BLaER1 treated with 17β-estradiol and CSF1 and Interleukin-3, amounts not matched to agents 10 nM and 100 nM (cell line): ENCODE measurements around the gene GID8.

ENCODE experiments used
- H3K27ac ChIP-seq, 11 experiments: shearing (Covaris generic); formaldehyde crosslinking; 2 replicates each; pipeline ENCODE4 v1.8.1; 2022
- H3K27me3 ChIP-seq, 11 experiments: shearing (Covaris generic); formaldehyde crosslinking; 2 replicates each; pipeline ENCODE4 v1.8.1; 2022
- H3K36me3 ChIP-seq, 11 experiments: shearing (Covaris generic); formaldehyde crosslinking; 2 replicates each; pipeline ENCODE4 v1.8.1; 2022
- H3K4me1 ChIP-seq, 10 experiments: shearing (Covaris generic); formaldehyde crosslinking; 2 replicates each; pipeline ENCODE4 v1.8.1; 2022
- H3K4me2 ChIP-seq, 11 experiments: shearing (Covaris generic); formaldehyde crosslinking; 2 replicates each; pipeline ENCODE4 v1.8.1; 2022
- H3K4me3 ChIP-seq, 10 experiments: shearing (Covaris generic); formaldehyde crosslinking; 2 replicates each; pipeline ENCODE4 v1.8.1; 2022
- H3K9ac ChIP-seq, 11 experiments: shearing (Covaris generic); formaldehyde crosslinking; 2 replicates each; pipeline ENCODE4 v1.8.1; 2022
- H3K9me3 ChIP-seq, 11 experiments: shearing (Covaris generic); formaldehyde crosslinking; replicated peaks in 1 of 11; 2 replicates each; pipeline ENCODE4 v1.8.1; 2022
- H4K20me1 ChIP-seq, 11 experiments: shearing (Covaris generic); formaldehyde crosslinking; 2 replicates each; pipeline ENCODE4 v1.8.1; 2022
- Cebpa-rat ChIP-seq, 11 experiments: shearing (Covaris generic); IDR thresholded peaks; 2 replicates each; pipeline ENCODE4 v1.8.1; 2022

The GID8 gene

DNA sequence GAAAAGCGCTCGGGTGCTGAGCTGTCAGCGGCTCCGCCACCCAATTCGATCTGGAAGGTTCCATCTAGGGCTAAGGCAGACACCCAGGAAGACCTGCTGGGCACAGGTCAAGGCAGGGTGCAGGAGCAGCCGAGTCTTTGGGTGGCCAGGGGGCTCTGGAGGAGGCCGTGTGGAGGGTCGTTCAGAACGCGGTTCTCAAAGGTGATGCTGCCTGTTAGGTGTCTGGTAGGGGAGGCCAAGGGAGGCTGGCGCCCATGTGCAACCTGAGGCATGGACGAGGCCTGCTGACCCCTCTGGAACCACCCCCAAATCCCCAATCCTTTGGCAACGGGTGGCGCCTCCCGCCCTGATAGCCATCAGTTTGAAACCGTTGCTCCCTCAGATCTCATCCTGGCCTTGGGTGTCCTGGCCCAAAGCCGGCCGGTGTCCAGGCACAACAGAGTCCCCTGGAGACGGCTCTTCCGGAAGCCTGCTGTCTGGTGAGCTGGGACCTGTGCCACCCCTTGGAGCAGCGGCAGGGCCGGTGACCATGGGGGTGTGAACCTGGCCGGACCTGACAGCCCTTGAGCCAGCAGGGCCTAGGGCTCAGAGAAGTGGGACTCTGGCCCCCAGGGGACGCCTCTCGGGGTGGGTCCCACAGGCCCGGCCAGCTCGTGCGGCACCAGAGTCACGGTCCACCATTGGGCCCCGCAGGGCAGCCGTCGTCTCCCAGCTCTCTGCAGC lies 25.1 kb downstream of the GID8 start:
- TF ChIP-seq Cebpa-rat (IDR thresholded peaks at IDR 0.05): no peak
- H3K27me3 ChIP-seq: no peaks in the 10 kb centered on the region

DNA sequence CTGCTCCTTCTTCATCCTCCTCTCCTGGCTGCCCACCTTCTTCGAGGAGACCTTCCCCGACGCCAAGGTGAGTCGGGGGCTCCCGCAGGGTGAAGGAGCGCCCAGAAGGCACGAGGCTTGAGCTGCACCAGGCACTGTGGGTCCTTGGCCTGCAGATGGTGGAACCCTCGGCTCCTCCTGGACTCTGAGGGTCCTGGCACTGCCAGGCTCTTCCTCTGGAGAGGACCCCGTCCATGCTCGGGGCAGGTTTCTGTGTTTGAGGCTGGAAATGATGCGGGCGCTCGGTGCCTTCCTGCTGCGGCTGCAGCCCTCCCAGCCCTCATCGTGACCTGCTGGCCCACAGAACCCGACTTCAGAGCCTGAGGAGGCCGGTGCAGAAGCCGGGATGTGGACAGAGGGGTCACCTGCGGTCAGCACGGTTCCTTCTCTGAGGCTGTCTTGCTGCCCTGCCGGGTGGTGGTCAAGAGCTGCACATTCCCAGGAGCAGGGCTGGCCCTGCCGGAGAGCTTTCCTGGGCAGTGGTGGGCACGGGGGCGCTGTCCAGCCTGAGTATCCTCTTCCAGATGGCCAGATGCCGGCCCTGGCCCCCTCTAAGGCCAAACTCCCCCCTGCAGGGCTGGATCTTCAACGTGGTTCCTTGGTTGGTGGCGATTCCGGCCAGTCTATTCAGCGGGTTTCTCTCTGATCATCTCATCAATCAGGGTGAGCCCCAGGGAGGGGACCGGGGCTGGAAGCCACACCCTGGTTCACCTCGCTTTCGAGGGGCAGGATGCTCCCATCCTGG lies 25.9 kb downstream of the GID8 start:
- H3K36me3 ChIP-seq: peaks cover 61 to 90% (median 77%) of the 10 kb centered on the region in 11 experiments
- TF ChIP-seq Cebpa-rat (IDR thresholded peaks at IDR 0.05): no peak
- peaks cover 34 to 54% (median 51%) of the 10 kb centered on the region in 10 experiments for H3K4me1 ChIP-seq
- H4K20me1 ChIP-seq: peaks cover 41 to 100% (median 82%) of the 10 kb centered on the region in 11 experiments
- no peaks in the 10 kb centered on the region for H3K9me3 ChIP-seq
- peak overlapping the region in 5 of 11 experiments; percentile 23 to 43 (median 37); a peak in 5 of 22 replicates for H3K27ac ChIP-seq
- no peak overlapping the region for H3K4me3 ChIP-seq
- H3K4me2 ChIP-seq: peak overlapping the region; percentile 50 to 79 (median 67)
- H3K27me3 ChIP-seq: no peaks in the 10 kb centered on the region
- H3K9ac ChIP-seq: peak overlapping the region in 5 of 11 experiments; percentile 11 to 51 (median 30); a peak in 6 of 22 replicates

More for the DNA sequence above, 25.1 kb downstream of the GID8 start:
- Histone ChIP-seq H3K9me3 (no peaks in the 10 kb centered on the region), H3K4me1 (peaks cover 40 to 62% (median 58%) of the 10 kb centered on the region in 10 experiments), H3K4me2 (peak overlapping the region in 2 of 11 experiments; percentile 61 to 76; a peak in 2 of 22 replicates), H3K9ac (no peak overlapping the region), H3K36me3 (peaks cover 68 to 95% (median 82%) of the 10 kb centered on the region in 11 experiments), H3K27ac (no peak overlapping the region), H3K4me3 (no peak overlapping the region), H4K20me1 (peaks cover 48 to 100% (median 88%) of the 10 kb centered on the region in 11 experiments)

DNA sequence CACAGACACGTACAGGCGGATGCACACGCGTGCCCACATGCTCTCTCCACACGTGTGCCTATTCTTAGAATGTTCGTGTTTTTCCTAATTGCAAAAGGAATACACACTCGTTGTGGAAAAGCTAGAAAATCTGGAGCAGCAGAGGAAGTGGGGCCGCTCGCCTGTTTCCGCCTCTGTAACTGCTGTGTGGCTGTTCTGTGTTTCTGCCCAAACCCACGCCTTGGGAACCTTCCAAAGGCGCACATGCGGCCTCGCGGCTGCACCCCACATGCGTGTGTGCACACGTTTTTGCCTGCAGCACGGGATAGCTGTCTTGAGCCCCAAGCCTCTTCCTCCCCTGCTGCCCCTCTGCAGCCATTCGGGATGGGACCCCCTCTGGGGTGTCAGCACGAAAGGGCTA lies 26.8 kb downstream of the GID8 start:
- H3K36me3 ChIP-seq: peaks cover 61 to 81% (median 75%) of the 10 kb centered on the region in 11 experiments
- no peaks in the 10 kb centered on the region for H3K9me3 ChIP-seq
- peak overlapping the region; percentile 50 to 79 (median 67) for H3K4me2 ChIP-seq
- H3K4me3 ChIP-seq: no peak overlapping the region
- no peaks in the 10 kb centered on the region for H3K27me3 ChIP-seq
- H3K9ac ChIP-seq: peak overlapping the region in 7 of 11 experiments; percentile 11 to 51 (median 30); a peak in 8 of 22 replicates
- peaks cover 25 to 45% (median 42%) of the 10 kb centered on the region in 10 experiments for H3K4me1 ChIP-seq
- H4K20me1 ChIP-seq: peaks cover 32 to 99% (median 73%) of the 10 kb centered on the region in 11 experiments
- no peak for TF ChIP-seq Cebpa-rat (IDR thresholded peaks at IDR 0.05)
- H3K27ac ChIP-seq: peak overlapping the region in 5 of 11 experiments; percentile 23 to 43 (median 37); a peak in 6 of 22 replicates

DNA sequence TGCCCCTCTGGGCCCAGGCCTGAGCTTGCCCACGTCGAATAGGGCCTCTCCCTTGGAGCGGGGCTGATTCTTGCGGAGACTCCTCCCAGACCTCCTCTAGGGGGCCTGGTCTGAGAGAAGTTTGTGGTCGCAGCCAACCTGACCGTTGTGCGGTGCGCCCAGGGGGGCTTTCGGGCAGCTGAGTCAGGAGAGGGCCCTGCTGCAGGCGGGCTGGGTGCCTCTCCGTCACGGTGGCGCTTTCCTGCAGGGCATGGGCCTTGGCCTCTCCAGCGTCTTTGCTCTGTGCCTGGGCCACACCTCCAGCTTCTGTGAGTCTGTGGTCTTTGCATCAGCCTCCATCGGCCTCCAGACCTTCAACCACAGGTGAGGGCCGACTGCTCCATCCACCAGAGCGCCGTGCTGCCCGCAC lies 27.4 kb downstream of the GID8 start:
- Histone ChIP-seq H3K4me3 (no peak overlapping the region), H3K9ac (peak overlapping the region in 6 of 11 experiments; percentile 8 to 51 (median 32); a peak in 6 of 22 replicates)

DNA sequence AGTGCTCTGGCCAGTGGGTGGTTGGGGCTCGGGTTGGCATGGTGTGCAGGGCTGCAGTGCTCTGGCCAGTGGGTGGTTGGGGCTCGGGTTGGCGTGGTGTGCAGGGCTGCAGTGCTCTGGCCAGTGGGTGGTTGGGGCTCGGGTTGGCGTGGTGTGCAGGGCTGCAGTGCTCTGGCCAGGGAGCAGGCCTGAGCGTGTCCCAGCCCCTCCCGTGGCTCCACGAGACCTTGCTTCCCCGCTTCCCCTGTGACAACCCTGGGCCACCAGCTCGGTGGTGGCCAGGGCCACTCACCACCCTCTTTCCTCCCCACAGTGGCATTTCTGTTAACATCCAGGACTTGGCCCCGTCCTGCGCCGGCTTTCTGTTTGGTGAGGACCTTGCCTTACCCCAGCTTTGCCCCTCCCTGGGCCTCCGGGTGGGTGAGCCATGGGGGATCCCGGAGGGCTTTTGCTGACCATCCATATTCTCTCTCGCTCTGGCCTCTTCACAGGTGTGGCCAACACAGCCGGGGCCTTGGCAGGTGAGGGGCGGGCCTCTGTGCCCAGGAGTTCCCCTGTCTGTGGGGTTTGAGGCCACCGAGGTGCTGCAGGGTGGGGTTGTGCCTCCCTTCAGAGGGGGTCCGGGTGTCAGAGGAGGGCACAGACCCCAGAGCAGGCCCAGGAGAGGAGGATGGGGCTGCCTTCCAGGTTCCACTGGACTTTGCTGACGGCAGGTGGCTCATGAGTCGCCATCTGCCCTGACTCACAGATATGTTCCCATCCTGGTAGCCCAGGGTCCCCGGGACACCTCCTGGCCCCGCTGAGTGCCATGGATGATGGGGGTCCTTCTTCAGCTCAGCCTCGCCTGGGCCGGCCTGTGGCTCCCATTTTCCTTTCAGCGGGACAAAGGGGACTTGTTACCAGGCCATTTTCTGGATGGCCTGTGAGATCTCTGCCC lies 28.5 kb downstream of the GID8 start:
- H3K36me3 ChIP-seq: peaks cover 54 to 69% (median 63%) of the 10 kb centered on the region in 11 experiments
- H3K27me3 ChIP-seq: no peaks in the 10 kb centered on the region
- TF ChIP-seq Cebpa-rat (IDR thresholded peaks at IDR 0.05): no peak
- peaks cover 23 to 39% (median 30%) of the 10 kb centered on the region in 10 experiments for H3K4me1 ChIP-seq
- H3K27ac ChIP-seq: no peak overlapping the region; a peak in 1 of 22 replicates
- H3K4me3 ChIP-seq: no peak overlapping the region
- H4K20me1 ChIP-seq: peaks cover 18 to 97% (median 58%) of the 10 kb centered on the region in 11 experiments; a peak in 21 of 22 replicates
- H3K9ac ChIP-seq: peak overlapping the region in 5 of 11 experiments; percentile 2 to 28 (median 13); a peak in 3 of 22 replicates
- no peaks in the 10 kb centered on the region for H3K9me3 ChIP-seq
- no peak overlapping the region for H3K4me2 ChIP-seq

More for the DNA sequence above, 27.4 kb downstream of the GID8 start:
- no peaks in the 10 kb centered on the region for H3K27me3 ChIP-seq
- no peak for TF ChIP-seq Cebpa-rat (IDR thresholded peaks at IDR 0.05)
- H4K20me1 ChIP-seq: peaks cover 25 to 99% (median 66%) of the 10 kb centered on the region in 11 experiments
- H3K27ac ChIP-seq: peak overlapping the region in 4 of 11 experiments; percentile 25 to 39 (median 34); a peak in 5 of 22 replicates
- peak overlapping the region; percentile 50 to 79 (median 67); a peak in 21 of 22 replicates for H3K4me2 ChIP-seq
- no peaks in the 10 kb centered on the region for H3K9me3 ChIP-seq
- peaks cover 23 to 39% (median 35%) of the 10 kb centered on the region in 10 experiments for H3K4me1 ChIP-seq
- H3K36me3 ChIP-seq: peaks cover 57 to 76% (median 70%) of the 10 kb centered on the region in 11 experiments

DNA sequence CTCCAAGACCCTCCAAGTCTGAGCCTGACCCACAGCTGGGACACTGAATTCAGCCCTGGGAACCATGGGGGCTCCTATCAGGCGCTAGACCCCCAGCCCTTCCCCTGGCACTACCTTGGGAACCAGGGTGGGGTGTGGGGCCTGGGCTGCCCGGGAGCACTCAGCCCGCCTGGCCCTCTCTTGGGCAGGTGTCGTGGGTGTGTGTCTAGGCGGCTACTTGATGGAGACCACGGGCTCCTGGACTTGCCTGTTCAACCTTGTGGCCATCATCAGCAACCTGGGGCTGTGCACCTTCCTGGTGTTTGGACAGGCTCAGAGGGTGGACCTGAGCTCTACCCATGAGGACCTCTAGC lies 29.2 kb downstream of the GID8 start:
- H3K27me3 ChIP-seq: no peaks in the 10 kb centered on the region
- H3K27ac ChIP-seq: no peak overlapping the region
- no peak overlapping the region for H3K4me3 ChIP-seq

DNA sequence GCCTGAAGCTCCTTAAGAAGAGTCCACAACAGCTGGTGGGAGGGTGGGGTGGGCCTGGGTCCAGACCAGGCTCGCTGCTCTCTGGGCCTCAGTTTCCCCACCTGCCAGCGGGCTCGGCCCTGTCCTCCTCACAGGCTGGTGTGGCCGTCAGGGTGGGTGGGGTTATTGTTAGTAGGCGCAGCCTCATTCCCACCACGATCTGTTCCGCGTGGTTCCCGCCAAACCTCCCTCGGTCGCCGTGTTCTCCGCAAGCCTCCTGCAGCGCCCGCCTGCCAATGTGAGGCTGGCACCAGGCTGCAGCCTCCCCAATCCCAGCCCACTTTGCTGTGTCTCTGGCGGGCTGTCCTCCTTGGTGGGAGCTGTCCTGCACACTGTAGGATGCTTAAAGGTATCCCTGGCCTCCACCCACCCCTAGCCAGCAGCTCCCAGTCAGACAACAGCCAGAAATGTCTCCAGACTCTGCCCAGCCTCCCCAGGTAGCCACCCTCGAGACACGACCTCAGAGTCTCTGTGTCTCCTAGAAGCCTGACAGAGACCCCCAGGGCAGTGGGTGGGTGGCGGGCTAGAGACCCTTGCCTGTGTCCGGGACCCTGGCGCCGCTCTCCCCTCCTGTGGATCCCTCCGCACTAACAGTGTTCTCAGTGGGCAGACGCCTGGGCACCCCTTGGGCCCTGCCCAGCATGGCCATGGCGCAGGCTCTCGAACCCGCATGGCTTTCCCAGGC lies 29.8 kb downstream of the GID8 start:
- no peak overlapping the region for H3K9ac ChIP-seq
- H3K4me2 ChIP-seq: no peak overlapping the region
- peaks cover 13 to 88% (median 46%) of the 10 kb centered on the region in 11 experiments; a peak in 20 of 22 replicates for H4K20me1 ChIP-seq
- peaks cover 42 to 56% (median 50%) of the 10 kb centered on the region in 11 experiments for H3K36me3 ChIP-seq
- no peaks in the 10 kb centered on the region for H3K9me3 ChIP-seq
- no peak overlapping the region for H3K27ac ChIP-seq
- no peak for TF ChIP-seq Cebpa-rat (IDR thresholded peaks at IDR 0.05)
- H3K27me3 ChIP-seq: peaks cover 4 to 5% (median 4%) of the 10 kb centered on the region in 11 experiments
- no peak overlapping the region for H3K4me3 ChIP-seq
- H3K4me1 ChIP-seq: peaks cover 27 to 43% (median 30%) of the 10 kb centered on the region in 10 experiments

More for the DNA sequence above, 29.2 kb downstream of the GID8 start:
- Histone ChIP-seq H3K4me2 (no peak overlapping the region), H4K20me1 (peaks cover 13 to 90% (median 52%) of the 10 kb centered on the region in 11 experiments; a peak in 20 of 22 replicates), H3K4me1 (peaks cover 23 to 38% (median 26%) of the 10 kb centered on the region in 10 experiments), H3K36me3 (peaks cover 49 to 62% (median 57%) of the 10 kb centered on the region in 11 experiments), H3K9ac (peak overlapping the region in 4 of 11 experiments; percentile 2 to 28 (median 14); a peak in 3 of 22 replicates), H3K9me3 (no peaks in the 10 kb centered on the region)
- no peak for TF ChIP-seq Cebpa-rat (IDR thresholded peaks at IDR 0.05)
